ENCODE measurements around the gene KRT1.

Gene KRT1

DNA sequence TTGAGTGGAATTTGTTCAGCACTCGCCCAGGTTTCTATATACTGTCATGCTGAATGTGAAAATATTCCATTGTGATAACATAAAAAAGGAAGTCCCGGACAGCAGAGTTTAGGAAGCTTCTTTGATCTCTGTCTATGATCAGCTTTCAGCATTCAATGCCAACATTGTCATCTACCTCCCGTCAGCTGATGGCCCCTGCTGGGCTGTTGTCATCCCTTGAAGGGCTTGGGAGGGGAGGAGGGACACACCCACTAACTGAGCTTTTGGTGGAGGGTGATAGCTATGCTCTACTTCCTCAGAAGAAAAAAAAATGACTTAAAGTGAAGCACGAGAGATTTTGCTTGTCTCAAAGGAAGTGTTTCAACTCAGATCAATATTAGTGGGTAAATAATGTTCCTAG, 27.8 kb upstream of the KRT1 start:
- TF ChIP-seq, protein P1, sequence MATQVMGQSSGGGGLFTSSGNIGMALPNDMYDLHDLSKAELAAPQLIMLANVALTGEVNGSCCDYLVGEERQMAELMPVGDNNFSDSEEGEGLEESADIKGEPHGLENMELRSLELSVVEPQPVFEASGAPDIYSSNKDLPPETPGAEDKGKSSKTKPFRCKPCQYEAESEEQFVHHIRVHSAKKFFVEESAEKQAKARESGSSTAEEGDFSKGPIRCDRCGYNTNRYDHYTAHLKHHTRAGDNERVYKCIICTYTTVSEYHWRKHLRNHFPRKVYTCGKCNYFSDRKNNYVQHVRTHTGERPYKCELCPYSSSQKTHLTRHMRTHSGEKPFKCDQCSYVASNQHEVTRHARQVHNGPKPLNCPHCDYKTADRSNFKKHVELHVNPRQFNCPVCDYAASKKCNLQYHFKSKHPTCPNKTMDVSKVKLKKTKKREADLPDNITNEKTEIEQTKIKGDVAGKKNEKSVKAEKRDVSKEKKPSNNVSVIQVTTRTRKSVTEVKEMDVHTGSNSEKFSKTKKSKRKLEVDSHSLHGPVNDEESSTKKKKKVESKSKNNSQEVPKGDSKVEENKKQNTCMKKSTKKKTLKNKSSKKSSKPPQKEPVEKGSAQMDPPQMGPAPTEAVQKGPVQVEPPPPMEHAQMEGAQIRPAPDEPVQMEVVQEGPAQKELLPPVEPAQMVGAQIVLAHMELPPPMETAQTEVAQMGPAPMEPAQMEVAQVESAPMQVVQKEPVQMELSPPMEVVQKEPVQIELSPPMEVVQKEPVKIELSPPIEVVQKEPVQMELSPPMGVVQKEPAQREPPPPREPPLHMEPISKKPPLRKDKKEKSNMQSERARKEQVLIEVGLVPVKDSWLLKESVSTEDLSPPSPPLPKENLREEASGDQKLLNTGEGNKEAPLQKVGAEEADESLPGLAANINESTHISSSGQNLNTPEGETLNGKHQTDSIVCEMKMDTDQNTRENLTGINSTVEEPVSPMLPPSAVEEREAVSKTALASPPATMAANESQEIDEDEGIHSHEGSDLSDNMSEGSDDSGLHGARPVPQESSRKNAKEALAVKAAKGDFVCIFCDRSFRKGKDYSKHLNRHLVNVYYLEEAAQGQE (IDR thresholded peaks at IDR 0.05; ENCODE audit: insufficient read depth in 1 of 2, low read depth in 2 of 2, low read length in 2 of 2) = no peak
- TF ChIP-seq SIN3A (IDR thresholded peaks at IDR 0.05; ENCODE audit: borderline replicate concordance, insufficient read depth, low read length) = no peak
- no peak for TF ChIP-seq FOXP2 (optimal IDR thresholded peaks at IDR 0.05; ENCODE audit: borderline replicate concordance, extremely low read depth, extremely low read length, insufficient read depth)
- TF ChIP-seq TAF1 (IDR thresholded peaks at IDR 0.05; ENCODE audit: borderline replicate concordance, insufficient read depth, low read length) = no peak

DNA sequence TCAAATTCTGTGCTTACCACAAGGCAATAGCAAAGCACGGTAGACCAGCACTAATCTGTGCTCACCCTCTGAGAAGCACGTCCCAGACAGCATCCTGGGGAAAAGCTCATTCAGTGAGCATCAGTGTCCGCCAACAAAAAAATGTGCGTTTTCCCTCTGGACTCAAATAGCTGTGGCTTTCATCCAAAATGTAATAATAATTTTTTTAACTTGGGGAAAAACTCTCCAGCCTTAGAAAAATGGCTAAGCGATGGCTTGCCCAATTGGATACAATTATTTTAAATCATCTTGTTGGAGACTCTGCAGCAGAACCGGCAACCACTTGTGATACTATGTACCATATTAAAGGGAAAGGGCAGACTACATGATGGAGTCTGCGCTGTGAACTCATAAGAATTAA, 24.3 kb upstream of the KRT1 start:
- no peak for TF ChIP-seq POLR2AphosphoS5 (IDR thresholded peaks at IDR 0.05; ENCODE audit: low read depth, low read length)
- no peak for TF ChIP-seq TAF1 (IDR thresholded peaks at IDR 0.05; ENCODE audit: borderline replicate concordance, insufficient read depth, low read length)
- TF ChIP-seq, protein P1 (IDR thresholded peaks at IDR 0.05; ENCODE audit: insufficient read depth in 1 of 2, low read depth in 2 of 2, low read length in 2 of 2) = no peak
- no peak for TF ChIP-seq FOXP2 (optimal IDR thresholded peaks at IDR 0.05; ENCODE audit: borderline replicate concordance, extremely low read depth, extremely low read length, insufficient read depth)
- no peak for TF ChIP-seq SIN3A (IDR thresholded peaks at IDR 0.05; ENCODE audit: borderline replicate concordance, insufficient read depth, low read length)

DNA sequence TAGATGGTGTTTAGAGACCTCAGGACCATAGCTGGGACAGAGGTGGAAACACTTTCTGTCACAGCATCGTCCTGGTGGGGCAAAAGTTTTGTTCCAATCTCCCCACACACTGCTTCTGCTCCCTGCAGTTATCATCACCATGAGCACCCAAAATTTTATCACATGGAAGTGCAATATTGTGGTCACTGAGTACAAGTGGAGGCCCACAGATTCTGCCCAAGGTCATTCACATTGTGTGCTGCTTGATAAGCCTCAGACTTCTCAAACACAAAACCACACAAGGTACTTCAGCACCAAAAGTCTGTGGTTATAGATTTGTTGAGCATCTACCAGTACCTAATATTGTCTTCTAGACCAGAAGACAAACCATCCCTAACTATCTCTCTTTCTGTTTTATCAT, 23.7 kb upstream of the KRT1 start:
- TF ChIP-seq FOXP2 (optimal IDR thresholded peaks at IDR 0.05; ENCODE audit: borderline replicate concordance, extremely low read depth, extremely low read length, insufficient read depth) (no peak), TAF1 (IDR thresholded peaks at IDR 0.05; ENCODE audit: borderline replicate concordance, insufficient read depth, low read length) (no peak), SIN3A (IDR thresholded peaks at IDR 0.05; ENCODE audit: borderline replicate concordance, insufficient read depth, low read length) (no peak), POLR2AphosphoS5 (IDR thresholded peaks at IDR 0.05; ENCODE audit: low read depth, low read length) (no peak)
- TF ChIP-seq, protein P1 (IDR thresholded peaks at IDR 0.05; ENCODE audit: insufficient read depth in 1 of 2, low read depth in 2 of 2, low read length in 2 of 2) = no peak

DNA sequence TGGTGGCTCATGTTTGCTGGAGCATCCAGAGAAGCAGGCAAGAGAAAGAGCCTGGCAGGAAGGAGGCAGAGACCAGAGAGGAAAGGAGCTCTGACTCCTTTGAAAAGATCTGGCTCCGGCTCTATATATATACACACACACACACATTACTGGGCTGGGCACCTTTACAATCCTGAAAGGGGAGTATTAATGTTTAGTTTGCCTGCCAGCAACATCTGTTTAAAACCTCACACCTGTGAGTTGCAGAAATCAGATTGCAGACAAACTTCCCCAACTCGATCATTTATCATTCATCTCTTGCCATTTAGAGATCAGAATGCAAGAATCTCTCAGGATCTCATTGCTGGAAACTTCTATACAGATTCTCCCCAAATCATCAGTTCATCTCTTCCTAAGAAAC, 23.2 kb upstream of the KRT1 start, which contains the start of gene KRT77:
TSS of gene KRT77 (minus strand) at position 101 of the 400 bp plus-strand sequence. CDS start at position 11, 90 bp downstream.
- no peak for TF ChIP-seq TAF1 (IDR thresholded peaks at IDR 0.05; ENCODE audit: borderline replicate concordance, insufficient read depth, low read length)
- TF ChIP-seq POLR2AphosphoS5 (IDR thresholded peaks at IDR 0.05; ENCODE audit: low read depth, low read length) = no peak
- no peak for TF ChIP-seq SIN3A (IDR thresholded peaks at IDR 0.05; ENCODE audit: borderline replicate concordance, insufficient read depth, low read length)
- no peak for TF ChIP-seq FOXP2 (optimal IDR thresholded peaks at IDR 0.05; ENCODE audit: borderline replicate concordance, extremely low read depth, extremely low read length, insufficient read depth)
- TF ChIP-seq, protein P1 (IDR thresholded peaks at IDR 0.05; ENCODE audit: insufficient read depth in 1 of 2, low read depth in 2 of 2, low read length in 2 of 2) = no peak

DNA sequence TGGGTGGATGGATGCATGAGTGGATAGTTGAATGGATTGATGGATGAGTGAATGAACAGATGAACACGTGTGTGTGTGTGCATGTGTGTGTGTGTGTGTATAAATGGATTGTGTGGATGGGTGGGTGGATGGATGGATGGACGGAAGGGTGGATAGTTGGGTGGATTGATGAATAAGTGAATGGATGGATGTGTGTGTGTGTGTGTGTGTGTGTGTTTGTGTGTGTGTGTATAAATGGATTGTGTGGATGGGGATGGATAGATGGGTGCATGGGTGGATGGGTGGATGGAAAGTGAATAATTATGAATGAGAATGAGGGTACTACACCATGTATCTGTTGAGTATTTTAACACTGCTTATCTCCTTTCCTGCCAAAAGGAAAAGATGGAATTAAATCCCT, 22.1 kb upstream of the KRT1 start:
- TF ChIP-seq, protein P1 (IDR thresholded peaks at IDR 0.05; ENCODE audit: insufficient read depth in 1 of 2, low read depth in 2 of 2, low read length in 2 of 2) = no peak
- no peak for TF ChIP-seq FOXP2 (optimal IDR thresholded peaks at IDR 0.05; ENCODE audit: borderline replicate concordance, extremely low read depth, extremely low read length, insufficient read depth)
- TF ChIP-seq SIN3A (IDR thresholded peaks at IDR 0.05; ENCODE audit: borderline replicate concordance, insufficient read depth, low read length) = no peak
- TF ChIP-seq TAF1 (IDR thresholded peaks at IDR 0.05; ENCODE audit: borderline replicate concordance, insufficient read depth, low read length) = no peak
- no peak for TF ChIP-seq POLR2AphosphoS5 (IDR thresholded peaks at IDR 0.05; ENCODE audit: low read depth, low read length)
